Measurements from ENCODE around the gene HYAL3.
"Not testable (repeated sequence)": the region's sequence is repeated elsewhere in the genome, so short reads cannot be mapped to it uniquely, and the experiment has no call there.

Gene HYAL3

GRCh38 chr3:50269460-50269859, 29.7 kb downstream of the HYAL3 start:
- no peak for DNase-seq (ENCODE audit: low spot score)

GRCh38 chr3:50268703-50269451, 30.3 kb downstream of the HYAL3 start, which contains the start of gene SEMA3B:
Gene SEMA3B, plus strand, starts transcription at chr3:50269147. Its CDS starts 94 bp downstream, at chr3:50269241.
- DNase-seq (ENCODE audit: low spot score) = no peak

DNA sequence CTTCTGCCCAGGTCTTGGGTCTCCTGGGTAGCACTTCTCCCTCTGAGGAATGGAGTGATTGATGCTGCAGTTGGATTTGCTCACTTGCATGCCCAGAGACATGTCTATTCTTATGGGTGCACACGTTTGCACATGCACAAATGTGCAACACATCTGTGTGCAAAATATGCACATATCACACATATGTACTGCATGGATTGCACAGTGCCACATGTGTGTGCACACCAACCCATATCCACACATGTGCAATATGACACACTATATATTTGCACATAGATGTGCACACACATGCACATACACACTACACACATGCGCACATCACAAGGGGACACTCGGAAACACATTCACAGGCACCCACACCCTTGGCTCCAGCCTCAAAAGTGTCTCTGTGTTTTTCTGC, 30.9 kb downstream of the HYAL3 start:
- DNase-seq (ENCODE audit: low spot score) = no peak

GRCh38 chr3:50267280-50267913, 31.8 kb downstream of the HYAL3 start:
- DNase-seq (ENCODE audit: low spot score) = no peak

GRCh38 chr3:50266836-50267235, 32.4 kb downstream of the HYAL3 start:
- DNase-seq (ENCODE audit: low spot score) = no peak

DNA sequence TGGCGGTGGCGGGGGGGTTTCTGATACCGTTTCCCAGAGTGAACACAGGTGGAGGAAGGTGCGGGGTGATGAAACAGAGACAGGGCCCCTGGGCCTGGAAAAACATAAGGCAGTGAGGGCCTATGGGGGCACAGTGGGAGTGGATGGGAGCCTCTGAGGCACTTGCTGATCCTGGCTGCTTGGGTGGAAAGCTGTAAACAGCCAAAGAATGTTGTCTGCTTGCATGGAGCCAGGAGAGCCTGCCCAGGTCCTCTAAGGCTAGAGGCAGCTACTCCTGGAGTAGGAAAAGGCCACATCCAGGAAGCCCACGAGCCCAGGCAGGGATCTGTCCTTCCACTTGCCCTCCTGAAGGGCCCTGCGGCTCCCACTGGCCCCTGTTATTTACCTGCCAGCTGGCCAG, 33.2 kb downstream of the HYAL3 start:
- DNase-seq (ENCODE audit: low spot score) = no peak

GRCh38 chr3:50265571-50265970, 33.6 kb downstream of the HYAL3 start:
- DNase-seq (ENCODE audit: low spot score) = no peak

GRCh38 chr3:50264964-50265485, 34.2 kb downstream of the HYAL3 start:
- no peak for DNase-seq (ENCODE audit: low spot score)

DNA sequence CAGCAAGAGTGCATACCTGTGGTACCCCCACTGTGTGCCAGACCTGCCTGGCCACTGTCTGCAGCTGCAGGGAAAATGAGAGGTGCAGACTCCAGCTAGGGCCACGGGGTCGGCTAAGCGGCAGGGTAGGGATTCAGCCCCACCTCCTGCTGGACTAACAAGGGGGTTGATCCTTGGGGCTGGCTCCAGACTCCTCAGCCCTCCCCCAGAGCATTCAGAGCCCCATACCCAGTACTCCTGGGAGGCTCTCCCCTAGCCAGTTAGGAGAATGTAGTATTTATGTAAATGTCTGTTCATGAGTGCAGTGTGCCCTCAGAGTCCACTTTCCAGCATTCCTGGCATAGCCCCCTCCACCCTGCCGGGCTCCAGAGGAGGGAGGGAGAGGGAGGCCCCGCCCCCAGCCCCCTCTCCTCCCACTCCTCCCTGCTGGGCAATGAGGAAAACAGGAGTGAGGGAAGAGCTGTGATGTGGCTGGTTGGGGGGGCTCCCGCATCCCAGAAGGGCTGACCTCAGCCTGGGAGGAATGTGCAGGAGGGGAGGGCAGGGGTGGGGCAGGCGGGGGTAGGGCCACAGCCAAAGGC, 34.7 kb downstream of the HYAL3 start:
- DNase-seq (ENCODE audit: low spot score) = no peak

- no peak for DNase-seq (ENCODE audit: low spot score)
Measured at GRCh38 chr3:50263478-50264382, 35.5 kb downstream of the HYAL3 start.

- DNase-seq (ENCODE audit: low spot score) = no peak
Measured at GRCh38 chr3:50262778-50263177, 36.4 kb downstream of the HYAL3 start.

DNA sequence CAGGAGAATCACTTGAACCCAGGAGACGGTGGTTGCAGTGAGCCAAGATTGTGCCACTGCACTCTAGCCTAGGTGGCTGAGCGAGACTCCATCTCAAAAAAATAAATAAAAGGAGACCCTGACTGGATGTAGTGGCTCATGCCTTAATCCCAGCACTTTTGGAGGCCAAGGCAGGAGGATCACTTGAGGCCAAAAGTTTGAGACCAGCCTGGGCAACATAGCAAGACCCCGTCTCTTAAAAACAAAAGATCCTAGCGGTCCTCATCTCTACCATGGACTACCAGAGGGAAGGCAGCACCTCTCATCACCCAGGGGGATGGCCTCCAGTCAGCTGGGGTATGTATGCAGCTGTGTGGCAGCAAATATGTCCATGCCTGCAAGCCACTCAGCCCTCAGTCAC, 37.0 kb downstream of the HYAL3 start:
- DNase-seq (ENCODE audit: low spot score) = not testable (repeated sequence)

DNA sequence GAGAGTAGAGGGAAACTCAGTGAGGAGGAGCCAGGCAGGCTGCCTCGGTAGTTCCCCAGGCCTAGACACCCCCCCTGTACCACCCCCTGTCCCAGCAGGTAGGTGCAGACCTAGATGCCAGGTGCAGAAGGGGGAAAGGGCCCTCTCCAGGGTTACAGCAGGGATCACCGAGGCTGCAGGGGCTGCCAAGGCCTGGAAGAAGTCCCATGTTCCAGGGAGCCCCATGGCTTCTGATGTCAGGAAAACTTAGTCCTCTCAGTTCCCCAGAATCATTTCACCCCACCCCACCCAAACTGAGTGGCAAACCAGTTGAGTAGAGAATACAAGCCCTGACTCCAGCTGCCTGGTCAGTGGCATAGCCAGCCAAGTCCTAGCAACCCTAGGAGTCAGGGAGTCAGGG, 37.7 kb downstream of the HYAL3 start:
- no peak for DNase-seq (ENCODE audit: low spot score)

GRCh38 chr3:50260942-50261441, 38.2 kb downstream of the HYAL3 start:
- DNase-seq (ENCODE audit: low spot score) = no peak

DNA sequence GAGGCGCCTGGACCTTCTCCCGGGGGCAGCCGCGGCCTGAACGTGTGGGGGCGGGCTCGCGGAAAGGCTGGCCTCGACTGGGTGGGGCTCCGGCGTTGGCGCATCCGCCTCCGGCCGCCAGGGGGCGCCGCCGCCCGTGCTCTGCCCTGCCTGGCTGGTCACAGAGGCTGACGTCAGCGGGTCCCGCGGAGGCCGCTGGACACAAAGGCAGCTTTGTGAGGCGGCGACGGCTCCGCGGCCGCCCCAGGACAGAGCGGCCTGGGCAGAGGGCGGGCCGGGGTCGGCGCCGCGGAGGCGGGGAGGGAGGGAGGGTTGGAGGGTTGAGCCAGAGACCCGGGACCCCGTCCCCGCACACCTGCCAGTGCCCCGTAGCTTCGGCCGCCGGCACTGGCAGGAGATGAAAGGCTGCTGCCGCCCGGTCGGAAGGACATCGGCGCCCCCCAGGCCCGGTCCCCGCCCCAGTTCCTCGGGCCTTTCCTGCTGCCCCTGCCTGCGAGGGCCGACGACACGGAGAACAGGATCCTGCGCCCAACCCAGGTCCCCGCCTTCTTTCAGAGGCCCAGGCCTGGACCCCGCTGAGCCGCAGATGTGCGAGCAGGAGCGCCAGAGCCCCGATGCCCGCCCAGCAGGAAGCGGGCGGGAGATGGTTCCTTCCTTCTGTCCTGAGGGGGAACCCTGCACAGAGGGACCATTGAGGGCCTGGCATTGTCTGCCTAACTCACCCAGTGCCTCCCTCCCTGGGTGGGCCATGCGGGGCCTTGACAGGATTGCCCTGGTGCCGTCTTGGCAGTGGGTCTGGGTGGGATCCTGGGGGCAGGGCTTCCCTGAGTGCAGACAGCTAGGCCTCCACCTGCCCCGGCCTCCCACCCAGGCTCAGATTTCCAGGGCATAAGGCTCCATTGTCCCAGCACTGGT, 38.9 kb downstream of the HYAL3 start:
- peak; percentile 86 for DNase-seq (ENCODE audit: low spot score)

DNA sequence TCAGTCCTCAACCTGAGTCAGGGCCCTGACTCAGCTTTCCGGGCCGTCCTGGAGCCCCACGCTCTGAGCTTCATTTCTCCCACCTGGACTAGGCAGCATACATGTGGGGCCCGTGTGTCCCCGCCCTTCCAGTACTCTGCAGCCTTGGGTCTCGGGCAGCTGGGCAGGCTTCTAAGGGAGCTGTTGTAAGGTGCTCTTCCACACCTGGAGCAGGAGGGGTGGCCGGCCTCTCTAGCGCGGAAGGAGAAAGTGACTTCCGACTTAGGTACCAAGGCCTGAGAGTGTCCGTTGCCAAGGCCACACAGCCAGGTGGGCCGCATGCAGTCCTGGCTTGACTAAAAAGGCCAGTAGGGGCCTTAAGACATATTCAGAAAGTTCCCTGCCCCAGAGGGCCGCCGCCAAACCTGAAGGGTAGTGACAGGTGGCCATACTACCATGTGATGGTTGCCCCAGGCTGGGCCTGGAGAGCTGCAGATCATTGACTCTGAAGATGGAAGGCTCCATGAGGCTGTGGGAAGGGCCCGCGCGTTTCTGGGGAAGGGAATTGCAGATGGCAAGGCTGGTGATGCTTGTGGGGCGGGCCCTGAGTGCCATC, 39.7 kb downstream of the HYAL3 start:
- no peak for DNase-seq (ENCODE audit: low spot score)

DNA sequence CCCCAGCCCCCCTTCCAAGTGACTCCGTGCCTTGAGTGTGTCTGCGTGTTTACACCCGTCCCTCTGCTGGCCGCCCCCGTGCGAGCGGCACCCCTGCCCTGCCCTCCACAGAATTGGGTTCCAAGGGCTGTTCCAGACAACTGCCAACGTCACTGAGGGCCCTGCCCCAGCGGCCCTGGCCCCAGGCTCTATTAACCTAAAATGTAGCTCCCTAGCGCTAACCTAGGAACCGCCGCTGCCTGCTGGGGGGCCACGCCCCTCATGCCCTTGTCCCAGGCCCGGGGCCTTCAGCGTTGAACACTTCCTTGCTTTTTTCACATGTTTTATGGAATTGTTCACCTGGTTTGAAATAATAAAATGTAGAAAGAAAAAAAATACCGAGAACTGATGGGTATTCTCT, 40.2 kb downstream of the HYAL3 start:
- DNase-seq (ENCODE audit: low spot score) = no peak

GRCh38 chr3:50258029-50258680, 41.0 kb downstream of the HYAL3 start:
- no peak for DNase-seq (ENCODE audit: low spot score)

DNA sequence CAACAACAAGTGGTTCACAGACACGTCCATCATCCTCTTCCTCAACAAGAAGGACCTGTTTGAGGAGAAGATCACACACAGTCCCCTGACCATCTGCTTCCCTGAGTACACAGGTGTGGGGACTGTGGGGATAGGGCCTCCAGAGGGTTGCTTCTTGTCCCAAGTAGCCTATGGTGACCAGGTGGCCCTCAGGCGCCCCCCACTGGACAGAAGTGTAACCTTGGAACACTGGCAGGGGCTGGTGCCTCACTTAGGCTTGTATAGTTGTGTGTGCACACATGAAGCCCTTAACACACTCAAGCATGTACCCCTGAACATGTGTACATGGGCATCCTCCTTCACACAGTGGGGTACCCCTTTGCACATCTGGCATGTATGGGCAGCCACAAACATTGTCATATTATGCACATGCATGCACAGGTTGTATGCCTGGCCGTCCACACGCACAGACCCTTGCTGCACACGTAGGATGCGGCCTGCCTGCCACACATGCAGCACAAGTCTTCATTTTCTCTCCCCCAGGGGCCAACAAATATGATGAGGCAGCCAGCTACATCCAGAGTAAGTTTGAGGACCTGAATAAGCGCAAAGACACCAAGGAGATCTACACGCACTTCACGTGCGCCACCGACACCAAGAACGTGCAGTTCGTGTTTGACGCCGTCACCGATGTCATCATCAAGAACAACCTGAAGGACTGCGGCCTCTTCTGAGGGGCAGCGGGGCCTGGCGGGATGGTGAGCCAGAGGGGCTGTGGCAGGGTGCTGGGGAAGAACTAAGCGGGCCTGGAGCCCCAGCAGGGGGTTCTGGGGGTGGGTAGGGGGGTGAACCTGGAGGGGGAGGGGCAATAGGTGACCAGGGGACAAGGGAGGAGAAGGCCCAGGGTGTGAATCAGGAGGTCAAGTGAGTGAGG, 42.0 kb downstream of the HYAL3 start:
- peak; percentile 51 for DNase-seq (ENCODE audit: low spot score)
